Activated naive CD4-positive, alpha-beta T cell (primary cell): ENCODE results near the gene FLYWCH2.

Experiments
- DNase-seq, 4 experiments: peaks; one replicate each; lab custom pipeline; 2025; lab: John Stamatoyannopoulos, UW

Gene FLYWCH2

DNA sequence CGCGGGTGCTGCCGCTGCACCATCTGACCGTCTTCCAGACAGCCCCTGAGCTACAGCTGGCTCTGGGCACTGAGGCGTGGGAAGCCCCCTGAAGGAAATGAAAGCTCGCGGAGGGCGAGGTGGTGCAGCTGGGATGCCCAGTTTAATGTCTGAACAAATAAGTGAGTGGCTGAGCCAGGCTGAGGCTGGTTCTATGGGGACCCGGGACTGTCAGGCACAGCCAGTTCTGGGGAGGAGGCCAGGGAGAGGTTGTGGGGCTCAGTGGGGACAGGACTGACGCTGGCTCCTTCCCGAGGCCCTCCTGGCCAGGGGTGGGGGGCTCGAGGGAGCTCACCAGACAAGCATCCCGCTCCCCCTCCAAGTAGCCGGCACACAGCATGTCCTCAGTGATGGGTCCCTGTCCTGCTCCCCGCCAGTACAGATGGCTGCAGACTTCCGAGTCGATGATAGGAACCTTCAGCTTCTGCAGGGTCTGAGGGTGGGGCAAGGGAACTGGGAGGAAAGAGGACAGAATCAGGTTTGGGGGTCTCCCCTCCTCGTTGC is 29.4 kb upstream of the FLYWCH2 start:
- DNase-seq = no peak

DNA sequence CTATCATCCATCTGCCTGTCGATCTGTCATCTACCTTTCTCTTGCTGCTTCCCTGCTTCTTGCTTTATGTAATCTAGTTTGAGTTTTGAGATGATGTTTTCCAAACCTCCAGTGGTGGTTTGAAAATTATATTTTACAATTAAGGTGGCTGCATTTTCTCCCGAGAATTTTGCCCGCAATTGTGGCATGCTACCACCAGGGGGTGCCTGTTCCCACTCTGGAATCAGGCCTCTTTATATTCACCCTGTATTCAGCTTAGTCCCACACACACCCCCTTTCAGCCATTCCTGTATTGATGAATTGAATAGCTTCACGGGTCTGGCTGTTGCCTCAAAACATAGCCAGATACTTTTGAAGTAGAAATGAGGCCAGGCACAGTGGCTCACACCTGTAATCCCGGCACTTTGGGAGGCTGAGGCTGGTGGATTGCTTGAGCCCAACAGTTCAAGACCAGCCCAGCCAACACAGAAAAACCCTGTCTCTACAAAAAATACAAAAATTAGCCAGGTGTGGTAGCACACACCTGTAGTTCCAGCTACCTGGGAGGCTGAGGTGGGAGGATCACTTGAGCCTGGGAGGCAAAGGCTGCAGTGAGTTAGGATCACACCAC is 28.2 kb upstream of the FLYWCH2 start:
- no peak for DNase-seq

DNA sequence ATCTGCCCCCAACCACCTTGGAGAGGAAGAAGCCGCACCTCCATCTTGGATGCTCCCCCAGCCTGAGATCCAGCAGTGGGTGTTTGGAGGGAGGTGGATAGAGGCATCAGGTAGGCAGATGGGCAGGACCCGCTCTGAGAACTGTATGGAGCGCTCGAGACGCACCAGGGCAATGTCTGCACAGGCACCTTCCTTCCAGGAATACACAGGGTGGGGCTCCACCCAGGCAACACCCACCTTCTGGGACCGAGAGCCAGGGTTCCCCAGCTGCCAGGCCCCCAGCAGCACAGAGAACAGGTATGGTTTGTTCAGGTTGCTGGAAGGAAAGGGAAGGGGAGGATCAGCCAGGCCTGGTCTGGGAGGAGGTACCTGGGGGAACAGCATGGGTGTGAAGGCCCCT is 27.5 kb upstream of the FLYWCH2 start:
- DNase-seq = no peak

DNA sequence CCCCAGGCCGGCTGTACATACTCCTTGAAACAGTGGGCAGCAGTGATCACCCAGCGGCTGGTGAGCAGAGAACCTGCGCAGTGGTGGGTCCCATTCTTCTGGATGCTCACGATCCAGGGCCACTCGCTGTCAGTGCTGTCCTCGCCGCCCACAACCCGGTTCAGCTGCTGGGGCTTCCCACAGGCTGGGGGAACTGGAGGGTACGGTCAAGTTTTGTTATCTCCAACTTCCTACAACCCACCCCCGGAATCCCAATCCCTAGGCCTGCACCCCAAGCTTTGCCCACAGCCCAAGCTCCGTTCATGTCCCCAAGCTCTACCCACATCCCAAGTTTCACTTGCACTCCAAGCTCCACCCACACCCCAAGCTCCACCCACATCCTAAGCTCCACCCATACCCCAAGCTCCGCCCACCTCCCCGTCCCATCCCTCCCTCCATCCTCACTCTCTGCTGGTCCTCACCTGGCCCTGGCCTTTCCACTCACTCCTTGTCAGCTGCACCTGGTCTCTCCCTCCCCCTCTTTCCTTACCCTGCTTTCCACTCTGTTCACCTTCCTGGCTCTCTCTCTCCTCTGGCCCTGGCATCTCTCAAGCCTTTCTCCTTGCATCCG is 26.8 kb upstream of the FLYWCH2 start:
- DNase-seq = peak in 1 of 4 experiments; percentile 24

GRCh38 chr16:2856686-2857450 is 26.1 kb upstream of the FLYWCH2 start:
- no peak for DNase-seq

- DNase-seq = no peak
These were observed 25.4 kb upstream of the FLYWCH2 start, which contains the start of gene PRSS22 for GRCh38 chr16:2857451-2858244. Gene PRSS22, minus strand, starts transcription at chr16:2858170. Its CDS starts 66 bp downstream, at chr16:2858104.

DNA sequence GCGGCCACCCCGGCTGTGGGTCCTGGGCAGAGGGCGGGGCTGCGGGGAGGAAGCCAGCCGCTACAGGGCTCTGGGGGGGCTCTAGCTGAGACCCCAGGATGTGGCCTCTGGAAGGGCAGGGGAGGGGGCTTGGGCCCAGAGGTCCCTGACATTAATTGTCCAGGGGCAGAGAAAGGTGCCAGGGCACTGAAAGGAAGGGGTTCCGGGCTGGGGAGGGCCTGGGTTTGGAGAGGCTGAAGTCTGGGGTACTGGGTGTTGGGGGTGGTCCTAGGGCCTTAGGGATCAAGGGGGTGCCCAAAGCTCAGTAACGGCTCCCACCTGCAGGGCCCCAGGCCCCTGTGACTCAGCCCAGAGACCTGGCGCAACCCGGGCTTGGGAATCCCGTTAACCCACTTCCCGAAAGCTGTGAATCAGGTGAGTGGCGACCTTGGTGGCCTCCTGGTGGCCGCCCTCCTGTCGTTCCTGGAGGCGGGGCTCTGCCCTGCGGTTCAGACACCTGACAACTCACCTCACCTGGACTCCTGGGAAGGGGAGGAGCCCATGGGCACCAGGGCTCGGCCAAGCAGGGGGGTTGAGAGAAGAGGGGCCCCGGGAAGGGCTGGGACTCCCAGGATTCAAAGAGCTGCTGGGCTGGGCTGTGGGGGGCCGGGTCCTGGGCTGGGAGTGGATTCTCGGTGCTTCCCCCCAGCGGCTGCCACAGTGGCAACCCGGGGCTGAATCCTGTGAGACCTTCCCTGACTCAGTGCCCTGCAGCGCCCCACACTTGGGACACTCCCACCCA is 24.6 kb upstream of the FLYWCH2 start:
- DNase-seq = no peak

DNA sequence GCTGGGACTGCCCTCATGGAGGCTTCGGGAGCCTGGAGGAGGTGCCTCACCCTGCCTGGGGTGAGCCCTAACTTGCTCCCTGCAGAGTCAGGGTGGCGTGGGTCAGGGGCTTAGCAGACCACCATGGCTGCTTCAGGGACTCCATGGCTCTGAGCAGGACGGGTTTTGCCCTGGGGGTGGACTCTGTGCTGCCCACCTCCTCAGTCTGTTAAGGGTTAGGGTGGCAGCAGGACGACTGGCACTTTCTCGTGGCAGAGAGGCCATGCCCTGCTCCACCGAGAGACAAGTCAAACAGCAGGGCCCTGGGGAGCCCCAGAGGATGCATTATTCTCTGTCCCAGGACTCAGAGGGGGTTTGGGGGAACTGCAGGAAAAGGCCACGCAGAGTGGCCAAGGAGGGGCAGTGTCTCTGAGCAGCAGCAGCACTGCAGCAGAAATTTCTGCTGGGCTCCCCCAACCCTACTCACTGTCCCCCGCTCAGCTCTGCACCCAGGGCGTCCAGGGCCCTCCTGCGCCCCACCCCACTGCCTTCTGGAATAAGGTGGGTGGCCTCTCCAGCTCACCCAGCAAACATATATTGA is 23.2 kb upstream of the FLYWCH2 start:
- DNase-seq = no peak

DNA sequence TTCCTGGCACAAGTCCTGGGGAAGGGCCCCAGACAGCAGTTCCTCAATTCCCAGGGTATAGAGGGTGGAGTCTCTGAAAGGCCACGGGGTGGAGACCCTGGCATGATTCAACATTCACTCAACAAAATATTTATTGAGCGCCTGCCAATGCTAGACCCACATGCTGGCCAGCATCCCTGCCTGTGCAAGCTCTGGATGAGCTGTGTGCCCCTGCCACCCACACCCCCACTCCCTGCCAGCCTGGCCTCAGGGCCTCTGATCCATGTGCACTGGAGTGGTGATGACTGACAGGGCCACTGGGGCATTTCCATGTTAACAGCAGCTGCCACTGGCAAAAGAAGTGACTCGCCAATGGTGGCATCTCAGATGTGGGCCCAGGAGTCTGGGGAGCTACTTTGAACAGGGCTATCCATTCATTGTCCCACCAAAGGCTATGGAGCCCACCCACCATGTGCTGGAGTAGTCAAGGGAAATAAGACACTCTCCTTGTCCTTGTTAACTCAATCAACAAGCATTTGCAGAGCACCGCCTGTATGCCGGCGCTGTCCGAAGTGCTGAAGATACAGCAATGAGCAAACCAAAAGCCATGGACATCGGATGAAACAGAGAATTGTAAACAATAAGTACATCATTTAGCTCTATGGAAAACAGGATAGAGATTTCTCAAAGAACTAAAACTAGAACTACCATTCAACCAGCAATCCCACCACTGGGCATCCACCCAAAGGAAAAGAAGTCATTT is 22.0 kb upstream of the FLYWCH2 start:
- DNase-seq = no peak

GRCh38 chr16:2865651-2866050 is 17.4 kb upstream of the FLYWCH2 start:
- no peak for DNase-seq

DNA sequence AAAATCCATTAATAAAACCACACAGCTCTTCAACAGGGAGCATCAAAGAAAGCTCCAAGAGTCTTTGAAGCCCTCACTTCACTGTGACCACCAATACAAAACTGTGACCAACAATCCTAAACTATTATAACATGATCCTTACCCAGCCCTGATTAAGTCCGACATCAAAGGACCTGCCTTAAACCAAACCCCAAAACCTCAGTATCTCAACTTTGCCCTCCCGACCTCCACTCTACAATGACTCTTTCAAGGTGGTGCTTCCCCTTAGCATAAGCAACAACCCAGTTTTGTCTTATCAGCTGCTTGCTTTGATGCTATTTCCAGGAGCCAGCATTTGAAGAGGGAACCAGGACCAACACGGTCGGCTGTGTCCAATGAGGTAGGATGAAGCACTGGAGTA is 16.6 kb upstream of the FLYWCH2 start:
- DNase-seq = no peak

DNA sequence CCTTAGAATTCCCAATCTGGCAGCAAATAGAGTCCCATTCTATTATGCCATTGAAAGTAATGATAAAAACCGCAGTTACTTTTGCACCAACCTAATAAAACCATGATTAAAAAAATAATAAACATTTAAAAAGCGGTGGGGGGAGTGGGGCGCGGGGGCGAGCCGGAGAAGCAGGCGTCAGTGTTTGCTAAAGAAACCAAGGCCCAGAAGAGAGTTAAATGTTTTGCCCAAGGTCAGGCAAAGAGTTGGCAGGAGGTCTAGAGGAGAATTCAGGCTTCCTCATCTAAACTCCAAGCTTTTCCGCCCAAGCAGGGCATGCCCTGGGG is 15.4 kb upstream of the FLYWCH2 start:
- no peak for DNase-seq

- DNase-seq = peak; percentile 86 to 97 (median 88)
These were observed 14.8 kb upstream of the FLYWCH2 start for GRCh38 chr16:2867987-2868789.

DNA sequence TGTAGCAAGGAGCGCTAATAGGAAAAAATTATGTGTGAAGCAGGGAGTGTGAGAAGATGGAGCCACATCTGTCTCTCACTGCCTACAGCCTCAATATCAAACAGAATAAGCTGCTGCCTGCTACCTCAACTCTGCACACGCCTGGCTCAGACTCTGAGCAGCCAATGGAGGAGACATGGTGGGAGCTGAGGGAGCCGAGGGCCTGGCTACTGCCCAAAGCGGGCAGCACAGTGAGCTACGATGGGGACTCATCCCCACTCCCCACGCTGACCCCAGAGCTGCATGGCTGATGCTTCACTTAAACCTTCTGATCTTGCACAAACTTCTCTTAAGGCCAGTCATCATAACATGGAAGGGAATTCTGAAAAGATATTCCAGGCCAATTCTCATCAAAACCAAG is 11.1 kb upstream of the FLYWCH2 start:
- no peak for DNase-seq

DNA sequence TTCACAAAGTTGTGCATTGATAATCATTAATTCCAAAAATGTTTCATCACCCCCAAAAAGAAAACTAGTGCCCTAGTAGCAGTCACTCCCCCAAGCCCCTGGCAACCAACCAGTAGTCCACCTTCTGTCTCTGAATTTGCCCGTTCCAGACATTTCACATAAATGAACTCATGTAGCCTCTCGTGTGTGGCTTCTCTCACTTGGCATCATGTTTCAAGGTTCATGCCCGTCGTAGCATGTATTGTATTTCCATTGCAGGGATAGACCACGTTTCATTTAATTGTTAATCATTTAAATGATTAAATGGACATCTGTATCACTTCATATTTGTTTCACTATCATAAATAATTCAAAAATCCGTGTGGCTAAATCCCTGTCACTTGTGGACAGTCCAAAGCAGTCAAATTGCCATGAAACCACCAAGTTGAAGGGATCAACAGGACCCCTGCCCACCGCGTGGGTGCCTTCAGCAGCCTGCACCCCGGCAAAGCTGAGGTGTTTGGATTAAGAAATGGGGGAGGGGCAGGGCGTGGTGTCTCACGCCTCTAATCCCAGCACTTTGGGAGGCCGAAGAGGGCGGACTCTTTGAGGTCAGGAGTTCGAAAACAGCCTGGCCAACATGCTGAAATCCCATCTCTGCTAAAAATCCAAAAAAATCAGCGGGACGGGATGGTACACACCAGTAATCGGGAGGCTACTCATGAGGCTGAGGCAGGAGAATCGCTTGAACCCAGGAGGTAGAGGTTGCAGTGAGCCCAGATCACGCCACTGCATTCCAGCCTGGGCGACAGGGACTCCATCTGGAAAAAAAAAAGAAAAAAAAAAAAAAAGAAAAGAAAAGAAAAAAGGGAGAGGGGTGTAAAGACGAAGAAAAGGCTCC is 8.7 kb upstream of the FLYWCH2 start:
- no peak for DNase-seq

- peak in 3 of 4 experiments; percentile 24 to 47 (median 29) for DNase-seq
These were observed 8.1 kb upstream of the FLYWCH2 start for GRCh38 chr16:2874912-2875362.

- DNase-seq = no peak
These were observed 3.0 kb upstream of the FLYWCH2 start for GRCh38 chr16:2879854-2880508.
